Ishikawa (cell line): ENCODE data around the gene MYCBP2.

Source experiments
- CEBPB ChIP-seq: IDR thresholded peaks from 2 replicates; pipeline ENCODE4 v1.6.1; 2012
- CREB1 ChIP-seq: IDR thresholded peaks from 2 replicates; pipeline ENCODE4 v1.6.1; 2012; ENCODE audit warnings: low read depth
- EGR1 ChIP-seq: IDR thresholded peaks from 2 replicates; pipeline ENCODE4 v1.6.1; 2012
- EP300 ChIP-seq: IDR thresholded peaks from 2 replicates; pipeline ENCODE4 v1.6.1; 2012; ENCODE audit warnings: borderline replicate concordance
- FOXM1 ChIP-seq: IDR thresholded peaks from 2 replicates; pipeline ENCODE4 v1.6.1; 2012; ENCODE audit warnings: low read depth, borderline replicate concordance
- NFIC ChIP-seq: IDR thresholded peaks from 2 replicates; pipeline ENCODE4 v1.6.1; 2012
- RAD21 ChIP-seq: IDR thresholded peaks from 2 replicates; pipeline ENCODE4 v1.6.1; 2012; ENCODE audit warnings: low read depth
- TAF1 ChIP-seq: IDR thresholded peaks from 2 replicates; pipeline ENCODE4 v1.6.1; 2012; ENCODE audit warnings: low read depth, mild to moderate bottlenecking
- TCF12 ChIP-seq: IDR thresholded peaks from 2 replicates; pipeline ENCODE4 v1.6.1; 2012; ENCODE audit warnings: low read depth
- TEAD4 ChIP-seq: IDR thresholded peaks from 2 replicates; pipeline ENCODE4 v1.6.1; 2012
- YY1 ChIP-seq: IDR thresholded peaks from 2 replicates; pipeline ENCODE4 v1.6.1; 2012; ENCODE audit warnings: low read depth
- ZBTB7A ChIP-seq: IDR thresholded peaks from 2 replicates; pipeline ENCODE4 v1.6.1; 2012; ENCODE audit warnings: low read depth
- TF ChIP-seq, protein P1 (sequence below): IDR thresholded peaks from 2 replicates; pipeline ENCODE4 v1.6.1; 2012
- TF ChIP-seq, protein P2 (sequence below): IDR thresholded peaks from 2 replicates; pipeline ENCODE4 v1.6.1; 2012; ENCODE audit warnings: low read depth, mild to moderate bottlenecking
- TF ChIP-seq, protein P3 (sequence below): IDR thresholded peaks from 2 replicates; pipeline ENCODE4 v1.6.1; 2012

MYCBP2 gene

DNA sequence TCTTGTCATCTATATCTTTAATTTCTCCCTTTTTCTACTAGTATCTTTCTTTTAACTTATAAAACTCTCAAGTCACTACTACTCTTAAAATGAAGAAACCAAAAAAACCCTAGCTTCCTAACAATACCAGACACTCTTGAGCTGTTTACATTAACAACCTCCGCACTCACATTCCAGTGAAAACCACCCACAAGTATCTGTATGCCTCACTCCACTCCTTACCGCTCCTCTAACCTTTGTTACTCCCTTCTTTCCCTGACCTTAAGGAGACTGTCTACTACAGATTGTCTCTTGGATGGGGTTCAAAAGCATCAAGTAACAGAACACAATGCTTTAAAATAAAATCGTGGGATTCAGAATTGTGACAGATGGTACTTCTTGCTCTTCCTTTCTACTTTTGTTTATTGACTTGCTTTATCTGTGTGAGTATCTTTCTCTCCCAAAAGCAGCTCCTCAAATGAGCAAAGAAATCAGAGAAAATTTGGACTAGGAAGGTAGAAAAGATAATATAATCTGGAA, 189.9 kb downstream of the MYCBP2 start:
- no peak for TF ChIP-seq NFIC
- TF ChIP-seq YY1: no peak
- no peak for TF ChIP-seq TCF12
- TF ChIP-seq TEAD4: no peak

DNA sequence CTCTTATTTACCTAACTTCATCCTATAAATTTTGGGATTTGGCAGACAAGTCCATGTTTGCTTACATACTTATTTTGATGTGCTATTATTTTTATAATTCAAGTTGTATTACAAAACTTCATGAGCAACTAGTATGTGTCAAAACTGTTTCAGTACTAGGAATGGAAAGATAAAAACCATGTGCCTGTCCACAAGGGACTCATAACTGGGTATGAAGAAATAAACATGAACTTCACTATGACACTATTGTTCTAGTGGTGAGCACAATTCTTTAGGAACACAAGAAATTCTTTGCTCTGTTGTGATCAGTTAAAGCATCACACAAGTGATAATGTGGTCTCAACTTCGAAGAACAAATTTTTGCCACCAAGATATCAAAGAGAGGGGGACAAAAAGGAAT, 202.5 kb downstream of the MYCBP2 start:
- TF ChIP-seq EP300: no peak
- no peak for TF ChIP-seq YY1
- no peak for TF ChIP-seq EGR1
- TF ChIP-seq TEAD4: no peak
- TF ChIP-seq CEBPB: no peak
- TF ChIP-seq, protein P1, sequence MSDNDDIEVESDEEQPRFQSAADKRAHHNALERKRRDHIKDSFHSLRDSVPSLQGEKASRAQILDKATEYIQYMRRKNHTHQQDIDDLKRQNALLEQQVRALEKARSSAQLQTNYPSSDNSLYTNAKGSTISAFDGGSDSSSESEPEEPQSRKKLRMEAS: no peak
- TF ChIP-seq CREB1: no peak
- no peak for TF ChIP-seq TAF1
- no peak for TF ChIP-seq NFIC
- no peak for TF ChIP-seq TCF12

DNA sequence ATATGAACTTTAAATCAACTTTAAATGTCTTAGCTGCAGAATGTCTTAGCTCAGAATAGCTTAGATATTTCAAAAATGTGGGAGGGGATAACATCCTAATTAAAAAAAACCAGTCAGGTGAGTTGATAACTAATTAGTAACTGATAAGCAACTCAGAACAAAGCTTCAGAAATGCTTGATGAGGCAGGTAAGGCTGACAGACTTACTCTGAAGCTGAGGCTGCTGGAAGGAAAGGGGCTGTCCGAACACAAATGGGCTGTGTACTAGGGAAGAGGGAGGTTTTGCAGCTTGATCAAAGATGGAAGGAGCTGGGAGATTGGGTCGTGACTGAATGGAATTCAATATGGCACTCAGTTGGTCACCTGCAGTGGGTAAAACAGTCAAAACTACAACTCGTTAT, 208.8 kb downstream of the MYCBP2 start:
- TF ChIP-seq CEBPB (no peak), TEAD4 (no peak)

DNA sequence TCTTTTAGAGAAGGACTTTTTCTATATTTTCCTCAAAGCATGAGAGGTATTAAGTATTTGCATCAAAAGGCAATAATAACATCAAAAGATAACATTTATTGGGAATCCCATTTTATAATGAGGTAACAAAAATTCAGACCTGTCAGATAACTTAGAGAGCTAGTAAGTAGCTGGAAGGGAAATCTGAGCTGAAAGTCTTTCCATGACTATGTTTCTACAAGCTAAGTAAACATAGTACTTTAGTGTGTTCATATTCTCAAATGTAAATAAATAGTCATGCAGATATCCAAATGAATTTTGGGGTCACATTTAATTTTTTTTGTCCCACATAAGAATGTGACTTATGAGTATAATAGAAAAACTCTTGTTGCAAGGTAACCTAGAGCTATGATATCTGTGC, 212.6 kb downstream of the MYCBP2 start:
- TF ChIP-seq YY1: no peak
- TF ChIP-seq TAF1: no peak
- TF ChIP-seq, protein P2, sequence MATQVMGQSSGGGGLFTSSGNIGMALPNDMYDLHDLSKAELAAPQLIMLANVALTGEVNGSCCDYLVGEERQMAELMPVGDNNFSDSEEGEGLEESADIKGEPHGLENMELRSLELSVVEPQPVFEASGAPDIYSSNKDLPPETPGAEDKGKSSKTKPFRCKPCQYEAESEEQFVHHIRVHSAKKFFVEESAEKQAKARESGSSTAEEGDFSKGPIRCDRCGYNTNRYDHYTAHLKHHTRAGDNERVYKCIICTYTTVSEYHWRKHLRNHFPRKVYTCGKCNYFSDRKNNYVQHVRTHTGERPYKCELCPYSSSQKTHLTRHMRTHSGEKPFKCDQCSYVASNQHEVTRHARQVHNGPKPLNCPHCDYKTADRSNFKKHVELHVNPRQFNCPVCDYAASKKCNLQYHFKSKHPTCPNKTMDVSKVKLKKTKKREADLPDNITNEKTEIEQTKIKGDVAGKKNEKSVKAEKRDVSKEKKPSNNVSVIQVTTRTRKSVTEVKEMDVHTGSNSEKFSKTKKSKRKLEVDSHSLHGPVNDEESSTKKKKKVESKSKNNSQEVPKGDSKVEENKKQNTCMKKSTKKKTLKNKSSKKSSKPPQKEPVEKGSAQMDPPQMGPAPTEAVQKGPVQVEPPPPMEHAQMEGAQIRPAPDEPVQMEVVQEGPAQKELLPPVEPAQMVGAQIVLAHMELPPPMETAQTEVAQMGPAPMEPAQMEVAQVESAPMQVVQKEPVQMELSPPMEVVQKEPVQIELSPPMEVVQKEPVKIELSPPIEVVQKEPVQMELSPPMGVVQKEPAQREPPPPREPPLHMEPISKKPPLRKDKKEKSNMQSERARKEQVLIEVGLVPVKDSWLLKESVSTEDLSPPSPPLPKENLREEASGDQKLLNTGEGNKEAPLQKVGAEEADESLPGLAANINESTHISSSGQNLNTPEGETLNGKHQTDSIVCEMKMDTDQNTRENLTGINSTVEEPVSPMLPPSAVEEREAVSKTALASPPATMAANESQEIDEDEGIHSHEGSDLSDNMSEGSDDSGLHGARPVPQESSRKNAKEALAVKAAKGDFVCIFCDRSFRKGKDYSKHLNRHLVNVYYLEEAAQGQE: no peak
- TF ChIP-seq ZBTB7A: no peak
- TF ChIP-seq TEAD4: no peak
- TF ChIP-seq RAD21: no peak
- TF ChIP-seq EP300: no peak
- TF ChIP-seq EGR1: no peak
- no peak for TF ChIP-seq CEBPB
- no peak for TF ChIP-seq FOXM1
- TF ChIP-seq TCF12: no peak
- TF ChIP-seq CREB1: no peak

DNA sequence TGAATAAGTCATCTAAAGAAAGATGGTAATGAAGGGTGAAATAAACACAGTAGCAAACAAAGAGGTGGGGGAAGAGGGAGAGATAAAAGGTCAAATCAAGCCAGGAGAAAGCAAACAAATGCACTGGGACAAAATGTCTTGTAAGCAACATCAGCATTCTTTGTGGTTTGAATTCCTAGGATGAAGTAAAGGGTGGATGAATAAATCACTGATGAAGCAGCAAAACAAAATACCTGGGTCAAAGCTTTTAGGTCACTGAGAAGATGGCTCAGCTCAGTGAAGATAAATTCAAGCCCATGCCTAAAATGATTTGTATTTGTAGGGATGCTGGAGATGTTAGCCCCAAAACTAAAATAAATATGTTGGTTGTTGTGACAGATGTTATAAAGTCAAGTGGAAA, 213.4 kb downstream of the MYCBP2 start:
- TF ChIP-seq TAF1 (no peak), TCF12 (no peak), CREB1 (no peak)

DNA sequence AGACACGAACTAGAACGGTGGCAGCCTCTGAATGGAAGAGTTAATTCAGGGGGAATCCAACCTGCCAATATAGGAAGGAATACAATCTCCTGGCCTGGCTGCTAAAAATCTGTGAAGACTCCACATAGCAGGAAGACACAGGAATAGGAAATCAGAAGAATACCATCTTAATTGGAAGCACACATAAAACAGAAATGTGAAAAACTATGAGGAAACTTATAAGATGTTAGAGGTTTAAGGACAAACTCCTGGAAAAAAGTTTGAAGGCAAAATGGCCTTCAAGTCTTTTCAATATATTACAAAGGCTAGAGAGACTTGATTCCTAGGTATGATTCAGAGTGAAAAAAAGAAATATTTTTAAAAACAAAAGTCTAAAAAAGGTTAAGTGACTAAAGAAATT, 221.8 kb downstream of the MYCBP2 start:
- TF ChIP-seq CREB1: no peak
- TF ChIP-seq RAD21: no peak
- TF ChIP-seq, protein P3, sequence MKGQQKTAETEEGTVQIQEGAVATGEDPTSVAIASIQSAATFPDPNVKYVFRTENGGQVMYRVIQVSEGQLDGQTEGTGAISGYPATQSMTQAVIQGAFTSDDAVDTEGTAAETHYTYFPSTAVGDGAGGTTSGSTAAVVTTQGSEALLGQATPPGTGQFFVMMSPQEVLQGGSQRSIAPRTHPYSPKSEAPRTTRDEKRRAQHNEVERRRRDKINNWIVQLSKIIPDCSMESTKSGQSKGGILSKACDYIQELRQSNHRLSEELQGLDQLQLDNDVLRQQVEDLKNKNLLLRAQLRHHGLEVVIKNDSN: no peak
- TF ChIP-seq ZBTB7A: no peak
- TF ChIP-seq FOXM1: no peak
- no peak for TF ChIP-seq TEAD4
- TF ChIP-seq EP300: no peak
- no peak for TF ChIP-seq YY1
- TF ChIP-seq TCF12: no peak
- TF ChIP-seq NFIC: no peak
- TF ChIP-seq, protein P1: no peak
- no peak for TF ChIP-seq CEBPB
- no peak for TF ChIP-seq TAF1
- TF ChIP-seq, protein P2: no peak
- TF ChIP-seq EGR1: no peak

DNA sequence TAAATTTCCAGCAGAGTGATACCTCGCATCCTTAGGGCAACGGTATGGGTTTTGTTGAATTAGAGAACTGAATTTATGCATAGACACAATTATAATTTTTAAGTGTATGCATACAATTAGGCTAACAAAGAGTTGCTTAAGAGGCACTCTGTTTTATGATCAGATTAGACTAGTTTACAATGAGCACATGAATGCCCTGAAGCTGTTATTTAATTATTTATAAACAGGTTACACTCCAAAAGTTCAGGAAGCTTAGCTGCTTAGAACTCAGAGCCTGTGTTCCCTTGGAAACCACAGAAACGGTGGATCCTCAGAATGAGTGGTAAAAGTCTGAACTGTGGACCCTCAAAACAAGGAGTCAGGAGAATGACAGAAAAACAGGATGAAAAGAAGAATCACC, 227.5 kb downstream of the MYCBP2 start:
- TF ChIP-seq TEAD4 (no peak), RAD21 (no peak), CEBPB (no peak), TCF12 (no peak), FOXM1 (no peak), EGR1 (no peak), ZBTB7A (no peak)
- TF ChIP-seq, protein P1: no peak
- TF ChIP-seq, protein P2: no peak
